ENCODE data around the gene HSF2BP. TPM values are rescaled to one million over a fixed set of nuclear protein-coding genes. Genes with fewer than 3 reads are reported as not detected.
A peak's percentile ranks its signal among the peaks of the same experiment; 100 is the strongest.

The HSF2BP gene
- total RNA-seq, 4 donors from 2014 or later: 0.57 to 1.6 (median 0.59) TPM; not detected in 1

DNA sequence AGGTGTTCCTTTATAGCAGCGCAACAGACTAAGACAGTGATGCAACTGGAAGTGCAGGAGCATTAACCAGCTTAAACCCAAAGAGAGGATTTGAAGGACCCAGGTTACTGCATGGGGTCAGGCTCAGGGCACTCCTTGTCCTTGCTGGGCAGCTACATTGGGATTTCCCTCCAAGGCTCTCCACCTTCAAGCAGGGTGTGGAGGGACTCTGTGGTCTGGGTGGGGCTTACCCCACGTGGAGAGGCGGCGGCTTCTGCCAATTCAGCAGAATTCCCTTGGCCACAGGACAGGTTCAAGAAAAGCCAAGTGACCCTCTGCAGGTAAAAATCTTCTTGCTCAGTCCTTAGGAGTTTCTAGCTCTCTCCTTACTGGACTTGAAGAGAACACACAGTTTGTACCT lies 6.6 kb upstream of the HSF2BP start:
- TF ChIP-seq, protein P1, sequence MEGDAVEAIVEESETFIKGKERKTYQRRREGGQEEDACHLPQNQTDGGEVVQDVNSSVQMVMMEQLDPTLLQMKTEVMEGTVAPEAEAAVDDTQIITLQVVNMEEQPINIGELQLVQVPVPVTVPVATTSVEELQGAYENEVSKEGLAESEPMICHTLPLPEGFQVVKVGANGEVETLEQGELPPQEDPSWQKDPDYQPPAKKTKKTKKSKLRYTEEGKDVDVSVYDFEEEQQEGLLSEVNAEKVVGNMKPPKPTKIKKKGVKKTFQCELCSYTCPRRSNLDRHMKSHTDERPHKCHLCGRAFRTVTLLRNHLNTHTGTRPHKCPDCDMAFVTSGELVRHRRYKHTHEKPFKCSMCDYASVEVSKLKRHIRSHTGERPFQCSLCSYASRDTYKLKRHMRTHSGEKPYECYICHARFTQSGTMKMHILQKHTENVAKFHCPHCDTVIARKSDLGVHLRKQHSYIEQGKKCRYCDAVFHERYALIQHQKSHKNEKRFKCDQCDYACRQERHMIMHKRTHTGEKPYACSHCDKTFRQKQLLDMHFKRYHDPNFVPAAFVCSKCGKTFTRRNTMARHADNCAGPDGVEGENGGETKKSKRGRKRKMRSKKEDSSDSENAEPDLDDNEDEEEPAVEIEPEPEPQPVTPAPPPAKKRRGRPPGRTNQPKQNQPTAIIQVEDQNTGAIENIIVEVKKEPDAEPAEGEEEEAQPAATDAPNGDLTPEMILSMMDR (IDR thresholded peaks at IDR 0.05): no peak
- TF ChIP-seq EP300 (IDR thresholded peaks at IDR 0.05) (no peak), POLR2A (IDR thresholded peaks at IDR 0.05) (no peak), POLR2AphosphoS5 (IDR thresholded peaks at IDR 0.05) (no peak)
- 74% methylated on average over 4 of the region's 4 CpGs for WGBS
- Histone ChIP-seq H3K9me3 (no peaks in the 10 kb centered on the region), H3K4me3 (no peak overlapping the region), H3K27me3 (no peaks in the 10 kb centered on the region), H3K4me1 (peaks cover 13% of the 10 kb centered on the region), H3K27ac (no peak overlapping the region), H3K36me3 (peaks cover 27% of the 10 kb centered on the region)
- no peak for DNase-seq (ENCODE audit: low spot score in 2 of 2)

DNA sequence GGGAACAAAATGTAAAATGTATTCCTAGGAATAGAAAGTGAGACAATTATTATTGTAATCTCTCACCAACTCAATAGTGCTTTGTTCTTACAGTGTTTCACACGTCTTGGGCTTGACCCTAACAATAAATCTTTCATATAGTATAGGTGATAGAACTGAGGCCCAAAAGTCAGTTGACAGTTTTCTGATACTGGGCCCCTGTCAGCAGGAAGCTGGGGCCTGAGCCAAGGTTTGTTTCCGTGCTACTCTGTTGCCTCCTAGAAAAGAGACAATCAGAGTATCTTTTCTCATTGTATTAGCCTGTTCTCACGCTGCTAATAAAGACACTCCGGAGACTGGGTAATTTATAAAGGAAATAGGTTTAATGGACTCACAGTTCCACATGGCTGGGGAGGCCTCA lies 5.1 kb upstream of the HSF2BP start:
- Histone ChIP-seq H3K4me1 (peaks cover 24% of the 10 kb centered on the region), H3K36me3 (peaks cover 18% of the 10 kb centered on the region), H3K4me3 (no peak overlapping the region), H3K27ac (no peak overlapping the region), H3K9me3 (no peaks in the 10 kb centered on the region), H3K27me3 (no peaks in the 10 kb centered on the region)
- 69% methylated on average over 4 of the region's 4 CpGs for WGBS
- TF ChIP-seq POLR2A (IDR thresholded peaks at IDR 0.05): no peak
- TF ChIP-seq EP300 (IDR thresholded peaks at IDR 0.05): no peak
- TF ChIP-seq, protein P1 (IDR thresholded peaks at IDR 0.05): no peak
- no peak for TF ChIP-seq POLR2AphosphoS5 (IDR thresholded peaks at IDR 0.05)
- DNase-seq (ENCODE audit: low spot score in 2 of 2): no peak

DNA sequence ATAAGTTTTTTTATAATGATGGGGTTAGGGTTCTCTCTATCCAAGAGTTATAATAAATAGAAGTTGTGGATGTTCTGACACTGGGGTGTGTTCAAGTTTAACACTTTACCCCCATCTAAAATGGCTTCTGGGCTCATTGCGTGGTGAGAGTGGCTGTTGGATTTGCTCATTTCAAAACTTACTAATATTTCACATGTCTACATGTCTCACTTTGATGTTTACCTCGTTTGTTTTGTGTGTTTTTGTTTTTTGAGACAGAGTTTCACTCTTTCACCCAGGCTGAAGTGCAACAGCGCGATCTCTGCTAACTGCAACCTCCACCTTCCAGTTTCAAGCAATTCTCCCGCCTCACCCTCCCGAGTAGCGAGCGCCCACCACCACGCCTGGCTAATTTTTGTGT lies 3.7 kb upstream of the HSF2BP start:
- DNase-seq (ENCODE audit: low spot score in 2 of 2): no peak
- TF ChIP-seq, protein P1 (IDR thresholded peaks at IDR 0.05): no peak
- no peak for TF ChIP-seq POLR2AphosphoS5 (IDR thresholded peaks at IDR 0.05)
- no peak for TF ChIP-seq POLR2A (IDR thresholded peaks at IDR 0.05)
- no peak for TF ChIP-seq EP300 (IDR thresholded peaks at IDR 0.05)
- H3K9me3 ChIP-seq: no peaks in the 10 kb centered on the region
- WGBS: 86% methylated on average over 9 of the region's 9 CpGs
- no peaks in the 10 kb centered on the region for H3K27me3 ChIP-seq
- no peak overlapping the region for H3K4me3 ChIP-seq
- H3K36me3 ChIP-seq: peaks cover 16% of the 10 kb centered on the region
- H3K27ac ChIP-seq: no peak overlapping the region
- H3K4me1 ChIP-seq: peaks cover 30% of the 10 kb centered on the region

DNA sequence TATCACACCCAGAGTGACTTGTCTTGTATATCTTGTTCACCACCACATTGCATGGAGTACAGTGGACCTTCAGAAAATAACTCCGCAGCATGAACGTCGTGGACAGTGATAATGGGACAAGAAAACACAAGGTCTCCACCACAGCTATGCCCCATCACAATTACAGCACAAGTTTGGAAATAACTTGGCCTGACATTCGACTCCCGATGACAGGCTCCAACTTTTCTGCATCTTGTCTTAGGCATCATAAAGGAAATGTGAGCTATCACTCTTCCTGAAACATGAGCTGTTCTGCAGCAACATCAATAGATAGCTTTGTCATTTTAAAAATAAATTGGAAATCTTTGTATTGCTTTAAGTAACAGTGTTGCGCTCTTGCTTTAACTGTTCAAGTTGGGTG lies 3.0 kb upstream of the HSF2BP start:
- DNase-seq (ENCODE audit: low spot score in 2 of 2): no peak
- Histone ChIP-seq H3K27me3 (no peaks in the 10 kb centered on the region), H3K36me3 (peaks cover 16% of the 10 kb centered on the region), H3K4me3 (no peak overlapping the region), H3K9me3 (no peaks in the 10 kb centered on the region), H3K4me1 (peaks cover 33% of the 10 kb centered on the region), H3K27ac (no peak overlapping the region)
- TF ChIP-seq, protein P1 (IDR thresholded peaks at IDR 0.05): no peak
- TF ChIP-seq POLR2AphosphoS5 (IDR thresholded peaks at IDR 0.05) (no peak), EP300 (IDR thresholded peaks at IDR 0.05) (no peak), POLR2A (IDR thresholded peaks at IDR 0.05) (no peak)
- WGBS: 76% methylated on average over 6 of the region's 6 CpGs

DNA sequence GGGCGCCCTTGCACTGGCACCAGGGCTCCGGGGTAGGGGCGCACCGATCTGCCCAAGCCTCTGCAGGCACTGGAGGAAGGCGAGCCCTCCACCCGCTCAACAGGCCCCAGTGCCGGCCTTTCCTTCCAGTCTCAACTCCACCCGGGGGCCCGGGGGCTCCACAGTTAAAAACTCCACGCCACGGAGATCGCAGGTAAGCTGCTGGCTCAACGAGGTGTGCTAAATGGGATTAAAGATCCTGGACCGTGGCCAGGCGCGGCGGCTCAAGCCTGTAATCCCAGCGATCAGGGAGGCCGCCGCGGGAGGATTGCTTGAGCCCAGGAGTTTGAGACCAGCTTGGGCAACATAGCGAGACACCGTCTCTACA lies 536 bp downstream of the HSF2BP start:
- Histone ChIP-seq H3K4me3 (peak overlapping the region; percentile 81), H3K27me3 (no peaks in the 10 kb centered on the region), H3K36me3 (peaks cover 7% of the 10 kb centered on the region), H3K9me3 (no peaks in the 10 kb centered on the region), H3K4me1 (peaks cover 30% of the 10 kb centered on the region), H3K27ac (peak overlapping the region; percentile 83)
- peak in 1 of 2 donors; percentile 73 for DNase-seq (ENCODE audit: low spot score in 2 of 2)
- TF ChIP-seq, protein P1 (IDR thresholded peaks at IDR 0.05): no peak
- TF ChIP-seq POLR2AphosphoS5 (IDR thresholded peaks at IDR 0.05) (no peak), POLR2A (IDR thresholded peaks at IDR 0.05) (no peak), EP300 (IDR thresholded peaks at IDR 0.05) (no peak)
- WGBS: 74% methylated on average over 16 of the region's 23 CpGs

Measured in suprapubic skin (tissue), 4 donors.